Measurements from ENCODE around the gene ARFIP1. TPM values are rescaled to one million over a fixed set of nuclear protein-coding genes. Genes with fewer than 3 reads are reported as not detected.

Gene ARFIP1
- polyA plus RNA-seq, 3 donors = 11.7 to 28.4 (median 27.2) TPM

DNA sequence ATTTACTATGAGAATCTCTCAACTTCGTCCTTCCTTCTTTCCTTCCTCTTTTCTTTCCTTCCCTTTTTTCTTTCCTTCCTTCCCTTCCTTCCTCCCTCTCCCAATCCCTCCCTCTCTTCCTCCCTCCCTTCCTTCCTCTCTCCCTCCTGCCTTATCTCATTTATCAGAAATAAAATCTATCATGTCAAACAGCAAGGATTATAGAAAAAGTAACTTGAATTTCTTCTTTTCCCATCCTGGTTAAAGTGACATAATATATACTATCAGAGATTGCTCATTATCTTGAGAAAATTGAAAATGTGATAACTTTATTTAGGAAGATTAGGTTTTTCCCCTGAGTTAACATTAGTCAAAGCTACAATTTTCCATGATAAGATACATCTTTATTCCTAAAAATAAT lies 5.8 kb upstream of the ARFIP1 start:
- intact Hi-C loops (cut with micrococcal nuclease) = no loop called here
- 0% methylated on average over 1 of the region's 1 CpG for WGBS (ENCODE audit: insufficient coverage)
- Mint-ChIP-seq H3K9me3 (peaks cover 0 to 11% (median 7%) of the 10 kb centered on the region in 7 donors), H3K36me3 (no peaks in the 10 kb centered on the region), H3K4me3 (no peak overlapping the region), H3K27me3 (ENCODE audit: low read depth in 3 of 3) (peaks cover 0 to 7% (median 4%) of the 10 kb centered on the region in 3 donors), H3K27ac (no peak overlapping the region), H3K4me1 (peaks cover 17% of the 10 kb centered on the region)
- no peaks in the 10 kb centered on the region for H3K36me3 ChIP-seq (replicated peaks in 1 of 2; ENCODE audit: control insufficient read depth in 1 of 2, insufficient read depth in 2 of 2, low read length in 2 of 2)
- H3K4me1 ChIP-seq (ENCODE audit: control insufficient read depth in 1 of 2, insufficient read depth in 2 of 2, low read length in 2 of 2) = peaks cover 11 to 12% of the 10 kb centered on the region in 2 donors
- H4K20me1 ChIP-seq (ENCODE audit: insufficient read depth, low read length) = no peaks in the 10 kb centered on the region
- peaks cover 2% of the 10 kb centered on the region for H3K79me2 ChIP-seq (ENCODE audit: insufficient read depth, low read length)
- no peak overlapping the region for H3K4me3 ChIP-seq (replicated peaks in 1 of 3; ENCODE audit: low read depth in 2 of 3, low read length in 3 of 3)
- DNase-seq = no peak
- H3K27me3 ChIP-seq (ENCODE audit: control insufficient read depth in 2 of 2, insufficient read depth in 2 of 2, low read length in 2 of 2) = peaks cover 2% of the 10 kb centered on the region in 2 donors
- H3K9ac ChIP-seq (ENCODE audit: insufficient read depth, low read length, poor library complexity, severe bottlenecking) = no peak overlapping the region
- TF ChIP-seq, protein P1, sequence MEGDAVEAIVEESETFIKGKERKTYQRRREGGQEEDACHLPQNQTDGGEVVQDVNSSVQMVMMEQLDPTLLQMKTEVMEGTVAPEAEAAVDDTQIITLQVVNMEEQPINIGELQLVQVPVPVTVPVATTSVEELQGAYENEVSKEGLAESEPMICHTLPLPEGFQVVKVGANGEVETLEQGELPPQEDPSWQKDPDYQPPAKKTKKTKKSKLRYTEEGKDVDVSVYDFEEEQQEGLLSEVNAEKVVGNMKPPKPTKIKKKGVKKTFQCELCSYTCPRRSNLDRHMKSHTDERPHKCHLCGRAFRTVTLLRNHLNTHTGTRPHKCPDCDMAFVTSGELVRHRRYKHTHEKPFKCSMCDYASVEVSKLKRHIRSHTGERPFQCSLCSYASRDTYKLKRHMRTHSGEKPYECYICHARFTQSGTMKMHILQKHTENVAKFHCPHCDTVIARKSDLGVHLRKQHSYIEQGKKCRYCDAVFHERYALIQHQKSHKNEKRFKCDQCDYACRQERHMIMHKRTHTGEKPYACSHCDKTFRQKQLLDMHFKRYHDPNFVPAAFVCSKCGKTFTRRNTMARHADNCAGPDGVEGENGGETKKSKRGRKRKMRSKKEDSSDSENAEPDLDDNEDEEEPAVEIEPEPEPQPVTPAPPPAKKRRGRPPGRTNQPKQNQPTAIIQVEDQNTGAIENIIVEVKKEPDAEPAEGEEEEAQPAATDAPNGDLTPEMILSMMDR (IDR thresholded peaks at IDR 0.05) = no peak
- no peak overlapping the region for H3K4me2 ChIP-seq (replicated peaks; ENCODE audit: extremely low read depth, low read length, poor library complexity, severe bottlenecking)
- H3K9me3 ChIP-seq (replicated peaks in 1 of 2; ENCODE audit: control insufficient read depth in 1 of 2, insufficient read depth in 1 of 2, low read length in 2 of 2) = no peaks in the 10 kb centered on the region
- H2AFZ ChIP-seq (ENCODE audit: insufficient read depth, low read depth, low read length, poor library complexity, severe bottlenecking) = no peak overlapping the region
- H3K27ac ChIP-seq (ENCODE audit: low read depth in 1 of 2, low read length in 2 of 2) = no peak overlapping the region

DNA sequence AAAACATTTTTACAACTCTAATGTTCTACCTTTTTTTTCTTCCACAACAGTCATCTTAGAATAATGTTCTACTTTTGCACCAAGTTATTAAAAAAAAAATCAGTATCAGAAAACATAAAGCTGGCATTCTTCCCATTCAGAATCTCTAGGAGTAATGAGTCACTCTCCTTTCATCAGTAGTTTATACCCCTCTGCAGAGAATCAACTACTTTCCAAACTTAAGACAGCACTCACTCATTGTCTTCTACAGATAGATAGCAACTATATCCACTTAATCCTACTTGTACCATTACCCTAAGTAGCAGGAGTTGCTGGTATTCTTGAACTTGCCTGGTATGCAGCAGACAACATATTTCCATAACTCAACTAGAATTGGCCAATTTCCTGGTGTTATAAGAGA lies 3.4 kb upstream of the ARFIP1 start:
- no peak overlapping the region for H2AFZ ChIP-seq (ENCODE audit: insufficient read depth, low read depth, low read length, poor library complexity, severe bottlenecking)
- peaks cover 27 to 33% of the 10 kb centered on the region in 2 donors for H3K4me1 ChIP-seq (ENCODE audit: control insufficient read depth in 1 of 2, insufficient read depth in 2 of 2, low read length in 2 of 2)
- no peak overlapping the region for H3K27ac Mint-ChIP-seq
- H3K4me3 Mint-ChIP-seq = no peak overlapping the region
- peaks cover 0 to under 1% of the 10 kb centered on the region in 2 donors for H3K36me3 Mint-ChIP-seq
- intact Hi-C loops (cut with micrococcal nuclease) = loop anchor here in 1 of 2 donors (5.0 kb wide), 1 partner anchor 239 kb away; the partner anchor contains the start of gene FBXW7
- H3K27me3 ChIP-seq (ENCODE audit: control insufficient read depth in 2 of 2, insufficient read depth in 2 of 2, low read length in 2 of 2) = peaks cover 0 to 2% of the 10 kb centered on the region in 2 donors
- no peak overlapping the region for H3K4me3 ChIP-seq (replicated peaks in 1 of 3; ENCODE audit: low read depth in 2 of 3, low read length in 3 of 3)
- H3K4me2 ChIP-seq (replicated peaks; ENCODE audit: extremely low read depth, low read length, poor library complexity, severe bottlenecking) = no peak overlapping the region
- H3K27ac ChIP-seq (ENCODE audit: low read depth in 1 of 2, low read length in 2 of 2) = no peak overlapping the region
- H3K27me3 Mint-ChIP-seq (ENCODE audit: low read depth in 3 of 3) = peaks cover 4 to 7% (median 4%) of the 10 kb centered on the region in 3 donors
- peaks cover 7% of the 10 kb centered on the region for H4K20me1 ChIP-seq (ENCODE audit: insufficient read depth, low read length)
- peaks cover 0 to 12% (median 7%) of the 10 kb centered on the region in 7 donors for H3K9me3 Mint-ChIP-seq
- no peaks in the 10 kb centered on the region for H3K9me3 ChIP-seq (replicated peaks in 1 of 2; ENCODE audit: control insufficient read depth in 1 of 2, insufficient read depth in 1 of 2, low read length in 2 of 2)
- H3K4me1 Mint-ChIP-seq = peaks cover 29% of the 10 kb centered on the region
- TF ChIP-seq, protein P1 (IDR thresholded peaks at IDR 0.05) = no peak
- H3K9ac ChIP-seq (ENCODE audit: insufficient read depth, low read length, poor library complexity, severe bottlenecking) = no peak overlapping the region
- no peak for DNase-seq
- peaks cover 25% of the 10 kb centered on the region for H3K79me2 ChIP-seq (ENCODE audit: insufficient read depth, low read length)
- H3K36me3 ChIP-seq (replicated peaks in 1 of 2; ENCODE audit: control insufficient read depth in 1 of 2, insufficient read depth in 2 of 2, low read length in 2 of 2) = no peaks in the 10 kb centered on the region
